ENCODE results near the gene PAM16.
"Not testable (repeated sequence)": the region's sequence is repeated elsewhere in the genome, so short reads cannot be mapped to it uniquely, and the experiment has no call there.

PAM16 gene

DNA sequence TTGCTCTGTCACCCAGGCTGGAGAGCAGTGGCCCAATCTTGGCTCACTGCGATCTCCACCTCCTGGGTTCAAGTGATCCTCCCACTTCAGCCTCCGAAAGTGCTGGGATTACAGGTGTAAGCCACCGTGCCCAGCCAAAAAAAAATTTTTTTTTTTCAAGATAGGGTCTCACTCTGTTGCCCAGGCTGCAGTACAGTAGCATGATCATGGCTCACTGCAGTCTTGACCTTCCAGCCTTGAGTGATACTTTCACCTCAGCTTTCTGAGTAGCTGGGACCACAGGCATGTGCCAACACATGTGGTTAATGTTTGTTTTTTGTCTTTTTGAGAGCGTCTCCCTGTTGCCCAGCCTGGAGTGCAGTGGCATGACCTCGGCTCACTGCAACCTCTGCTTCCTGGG is 1.7 kb upstream of the PAM16 start:
- no peak for DNase-seq

DNA sequence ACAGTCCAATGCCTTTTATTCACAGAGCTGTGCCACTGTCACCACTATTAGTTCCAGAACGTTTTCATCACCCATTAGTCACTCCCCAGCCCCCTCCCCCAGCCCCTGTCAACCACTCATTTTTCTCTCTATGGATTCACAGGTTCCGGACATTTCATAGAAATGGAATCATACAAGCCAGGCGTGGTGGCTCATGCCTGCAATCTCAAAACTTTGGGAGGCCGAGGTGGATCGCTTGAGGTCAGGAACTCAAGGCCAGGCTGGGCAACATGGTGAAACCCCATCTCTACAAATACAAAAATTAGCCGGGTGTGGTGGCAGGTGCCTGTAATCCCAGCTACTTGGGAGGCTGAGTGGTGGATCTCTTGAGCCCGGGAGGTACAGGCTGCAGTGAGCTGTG is 759 bp upstream of the PAM16 start:
- DNase-seq: no peak

DNA sequence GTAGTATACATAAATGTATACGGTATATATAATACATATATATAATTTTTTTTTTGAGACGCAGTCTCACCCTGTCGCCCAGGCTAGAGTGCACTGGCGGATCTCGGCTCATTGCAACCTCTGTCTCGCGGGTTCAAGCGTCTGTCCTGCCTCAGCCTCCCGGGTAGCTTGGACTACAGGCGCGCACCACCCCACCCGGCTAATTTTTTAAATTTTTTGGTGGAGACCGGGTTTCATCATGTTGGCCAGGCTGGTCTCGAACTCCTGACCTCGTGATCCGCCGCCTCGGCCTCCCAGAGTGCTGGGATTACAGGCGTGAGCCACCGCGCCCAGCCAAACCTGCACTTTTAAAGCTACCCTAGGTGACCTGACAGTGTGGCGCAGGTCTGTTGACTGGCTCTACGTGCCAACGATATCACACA is 745 bp downstream of the PAM16 start:
- DNase-seq: no peak

DNA sequence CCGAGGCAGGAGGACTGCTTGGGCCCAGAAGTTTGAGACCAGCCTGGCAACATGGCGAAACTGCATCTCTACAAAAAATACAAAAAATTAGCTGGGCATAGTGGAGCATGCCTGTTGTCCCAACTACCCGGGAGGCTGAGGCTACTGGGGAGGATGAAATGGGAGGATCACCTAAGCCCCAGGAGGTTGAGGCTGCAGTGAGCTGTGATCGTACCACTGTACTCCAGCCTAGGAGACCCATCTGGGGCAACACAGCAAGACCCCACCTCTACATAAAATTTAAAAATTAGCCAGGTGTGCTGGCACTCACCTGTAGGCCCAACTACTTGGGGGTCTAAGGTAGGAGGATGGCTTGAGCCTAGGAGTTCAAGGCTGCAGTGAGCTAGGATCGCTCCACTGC is 1.8 kb downstream of the PAM16 start:
- no peak for DNase-seq

DNA sequence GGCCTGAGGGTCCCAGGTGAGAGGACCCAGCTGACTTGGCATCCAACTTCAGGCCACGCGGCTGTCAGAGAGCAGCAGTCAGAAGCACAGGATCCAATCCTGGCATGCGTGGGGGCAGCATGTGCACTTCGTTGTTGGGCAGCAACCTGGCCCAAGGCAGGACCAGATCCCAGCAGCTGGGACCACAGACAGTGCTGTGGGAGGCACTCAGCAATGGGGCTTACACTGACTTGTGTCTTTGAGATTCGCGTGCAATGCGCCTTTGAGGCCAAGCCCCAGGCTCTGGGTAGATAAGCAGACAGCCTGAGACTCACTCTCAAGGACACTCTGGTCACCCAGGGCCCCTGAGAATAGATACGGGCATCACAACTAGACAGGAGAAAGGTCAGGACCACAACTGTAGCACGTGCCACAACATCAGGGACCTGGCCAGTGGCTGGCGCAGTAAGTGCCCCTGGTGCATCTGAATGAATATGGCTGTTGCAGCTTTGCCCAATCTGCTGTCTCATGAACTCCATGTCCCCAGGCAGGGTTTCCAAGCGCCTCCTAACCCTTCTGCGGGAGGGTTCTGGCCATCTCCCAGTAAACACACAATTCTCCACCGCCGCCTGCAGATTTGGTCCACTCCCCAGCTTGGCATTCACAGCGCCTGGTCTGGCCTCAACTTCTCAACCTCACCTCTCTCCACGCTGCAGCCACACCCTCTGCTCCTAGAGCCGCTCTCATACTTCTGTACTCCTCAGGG is 3.2 kb downstream of the PAM16 start:
- DNase-seq: no peak

DNA sequence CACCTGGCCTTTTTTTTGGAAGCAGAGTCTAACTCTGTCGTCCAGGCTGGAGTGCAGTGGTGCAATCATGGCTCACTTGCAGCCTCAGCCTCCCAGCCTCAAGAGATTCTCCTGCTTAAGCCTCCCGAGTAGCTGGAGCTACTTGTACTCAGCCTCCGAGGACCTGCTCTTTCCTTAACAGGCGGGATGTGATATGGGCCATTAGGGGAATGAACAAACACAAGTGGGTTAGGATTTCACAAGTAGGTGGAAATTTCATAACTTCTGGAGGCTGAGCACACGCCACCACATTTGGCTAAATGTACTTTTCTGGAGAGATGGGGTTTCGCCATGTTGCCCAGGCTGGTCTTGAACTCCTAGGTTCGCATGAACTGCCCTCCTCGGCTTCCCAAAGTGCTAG is 4.1 kb downstream of the PAM16 start:
- no peak for DNase-seq

DNA sequence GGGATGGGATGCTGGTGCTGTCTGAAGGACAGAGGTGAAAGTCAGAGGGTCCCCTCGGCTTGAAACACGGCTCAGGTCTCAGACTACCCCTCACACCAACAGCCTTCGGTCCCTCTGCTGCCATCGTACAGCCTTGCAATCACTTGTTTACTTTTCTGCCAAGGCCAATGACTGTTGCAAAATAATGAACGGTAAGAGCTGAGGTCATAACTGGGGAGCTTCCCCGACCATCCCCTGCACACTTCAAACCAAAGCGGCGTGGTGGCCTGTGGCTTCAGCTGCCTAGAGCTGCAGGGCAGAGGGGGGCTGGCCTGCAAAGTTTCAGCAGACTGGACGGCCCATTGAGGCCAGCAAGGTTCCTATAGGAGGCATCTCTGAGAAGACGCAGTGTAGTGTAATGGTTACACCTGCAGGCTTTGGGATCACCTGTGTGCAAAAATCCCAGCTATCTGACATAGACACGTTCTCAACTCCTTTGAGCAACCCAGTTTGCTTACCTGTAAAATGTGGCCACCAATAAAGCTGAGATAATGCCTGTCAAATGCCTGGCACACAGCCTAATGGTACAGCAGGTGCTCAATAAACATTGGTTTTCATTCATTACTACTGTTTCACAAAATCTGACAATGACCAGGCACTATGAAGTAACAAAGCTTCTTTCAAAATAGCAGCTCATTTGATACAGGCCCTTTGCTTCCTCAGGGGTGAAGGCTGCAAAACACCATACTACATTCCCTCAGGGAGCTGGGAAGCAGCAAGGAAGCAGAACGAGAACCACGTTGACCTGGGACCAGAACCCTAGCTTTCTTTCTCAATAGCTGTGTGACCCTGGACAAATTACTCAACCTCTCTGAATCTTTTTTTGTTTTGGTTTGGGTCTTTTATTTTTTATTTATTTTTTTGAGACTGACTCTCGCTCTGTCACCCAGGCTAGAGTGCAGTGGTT is 5.0 kb downstream of the PAM16 start:
- no peak for DNase-seq

DNA sequence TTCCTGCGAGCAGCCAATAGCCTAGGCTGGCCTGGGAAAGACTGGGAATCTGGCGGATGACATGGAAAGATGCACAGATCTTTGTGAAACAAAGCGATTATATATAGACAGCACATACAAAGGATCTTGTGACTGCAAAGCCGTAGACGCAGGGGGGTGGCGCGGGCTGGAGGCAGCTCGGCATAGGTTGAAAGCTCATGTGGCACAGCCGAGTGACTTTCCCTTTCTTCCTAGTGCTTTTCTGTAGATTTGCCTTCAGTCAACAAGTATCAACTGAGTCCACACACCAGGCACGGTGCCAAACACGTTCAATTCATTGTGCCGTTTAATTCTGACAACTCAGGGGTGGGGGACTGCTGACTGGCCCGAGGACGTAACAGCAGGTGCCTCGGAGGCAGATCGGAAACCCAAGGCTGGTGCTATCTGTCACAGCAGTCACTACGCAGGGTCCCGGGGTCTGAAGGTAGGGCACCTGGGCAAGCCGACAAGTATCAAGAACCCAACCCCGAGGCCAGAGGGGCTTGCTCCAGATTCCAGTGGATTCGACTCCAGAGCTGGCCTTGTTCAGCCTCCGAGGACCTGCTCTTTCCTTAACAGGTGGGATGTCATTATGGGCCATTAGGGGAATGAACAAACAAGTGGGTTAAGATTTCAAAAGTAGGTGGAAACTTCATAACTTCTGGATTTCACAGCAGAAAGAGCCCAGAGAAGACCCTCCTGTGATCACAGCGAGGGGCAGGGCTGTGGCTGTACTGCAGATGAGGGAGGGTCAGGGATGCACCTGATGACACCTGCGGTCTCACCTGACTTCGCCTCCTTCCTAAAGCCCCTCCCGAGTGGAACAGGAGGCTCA is 5.9 kb downstream of the PAM16 start:
- peak in 8 of 14 donors; percentile 14 to 46 (median 38) for DNase-seq

DNA sequence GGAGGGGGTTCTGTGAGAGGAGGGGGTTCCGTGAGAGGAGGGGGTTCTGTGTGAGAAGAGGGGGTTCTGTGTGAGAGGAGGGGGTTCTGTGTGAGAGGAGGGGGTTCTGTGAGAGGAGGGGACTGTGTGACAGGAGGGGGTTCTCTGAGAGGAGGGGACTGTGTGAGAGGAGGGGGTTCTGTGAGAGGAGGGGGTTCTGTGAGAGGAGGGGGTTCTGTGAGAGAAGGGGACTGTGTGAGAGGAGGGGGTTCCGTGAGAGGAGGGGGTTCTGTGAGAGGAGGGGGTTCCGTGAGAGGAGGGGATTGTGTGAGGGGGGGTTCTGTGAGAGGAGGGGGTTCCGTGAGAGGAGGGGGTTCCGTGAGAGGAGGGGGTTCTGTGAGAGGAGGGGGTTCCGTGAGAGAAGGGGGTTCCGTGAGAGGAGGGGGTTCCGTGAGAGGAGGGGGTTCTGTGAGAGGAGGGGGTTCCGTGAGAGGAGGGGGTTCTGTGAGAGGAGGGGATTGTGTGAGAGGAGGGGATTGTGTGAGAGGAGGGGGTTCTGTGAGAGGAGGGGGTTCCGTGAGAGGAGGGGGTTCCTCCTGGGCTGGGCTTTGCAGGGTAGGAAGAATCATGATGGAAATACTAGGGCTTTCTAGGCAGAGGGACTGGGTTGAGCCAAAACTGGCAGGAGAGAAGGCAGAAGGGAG is 6.7 kb downstream of the PAM16 start:
- not testable (repeated sequence) for DNase-seq

DNA sequence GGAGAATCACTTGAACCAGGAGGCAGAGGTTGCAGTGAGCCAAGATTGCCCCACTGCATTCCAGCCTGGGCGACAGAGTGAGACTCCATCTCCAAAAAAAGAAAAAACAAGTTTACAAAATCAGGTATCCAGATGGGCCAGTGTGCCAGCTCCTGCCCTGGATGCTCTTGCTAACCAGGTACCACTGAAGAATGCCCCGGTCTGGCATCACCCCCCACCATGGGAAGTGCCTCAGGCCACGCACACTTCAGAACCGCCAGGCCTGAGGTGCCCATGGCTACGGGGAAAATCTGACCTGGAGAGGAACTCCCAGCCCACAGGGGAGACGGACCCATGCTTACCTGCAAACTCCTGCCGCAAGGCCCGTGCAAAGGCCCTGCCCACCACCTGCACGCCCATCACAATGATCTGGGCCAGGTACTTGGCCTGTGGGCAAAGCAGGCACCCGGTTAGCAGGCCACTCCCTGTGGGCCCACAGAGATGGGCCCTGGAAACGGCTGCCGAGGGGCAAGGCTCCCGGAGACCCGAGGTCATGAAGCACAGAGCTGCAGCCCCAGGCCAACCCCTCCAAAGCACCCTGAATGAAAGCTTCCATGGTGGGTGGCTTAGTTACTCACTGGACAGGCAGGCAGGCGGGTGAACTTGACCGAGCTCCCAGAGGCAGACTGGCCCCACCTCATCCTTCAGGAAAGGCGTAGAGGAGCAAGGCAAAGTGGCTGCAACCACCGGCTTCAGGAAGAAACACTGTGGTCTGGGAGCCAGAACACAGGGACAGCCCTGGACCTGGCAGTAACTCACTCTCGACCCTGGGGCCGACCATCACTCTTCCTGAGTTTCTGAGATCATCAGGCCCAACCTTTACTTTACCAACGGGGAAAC is 8.0 kb downstream of the PAM16 start:
- no peak for DNase-seq

DNA sequence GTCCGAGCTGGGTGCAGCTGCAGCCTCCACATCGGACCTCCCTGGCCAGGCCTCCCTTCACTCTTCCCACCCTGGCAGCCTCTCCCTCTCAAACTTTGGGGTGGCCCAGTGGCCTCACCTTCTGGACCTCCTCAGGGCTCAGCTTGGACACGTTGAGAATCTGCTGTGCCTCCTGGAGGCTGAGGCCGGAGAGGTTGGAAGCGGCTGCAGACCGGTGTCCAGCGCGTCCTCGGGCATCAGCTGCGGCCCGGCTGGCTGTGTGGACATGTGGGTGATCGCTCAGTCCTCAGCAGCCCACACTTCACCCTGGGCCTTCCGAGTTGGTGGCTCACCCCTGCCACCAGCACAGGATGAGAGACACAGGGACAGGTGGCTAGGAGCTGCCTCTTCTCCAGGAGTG is 9.9 kb downstream of the PAM16 start:
- DNase-seq: no peak

DNA sequence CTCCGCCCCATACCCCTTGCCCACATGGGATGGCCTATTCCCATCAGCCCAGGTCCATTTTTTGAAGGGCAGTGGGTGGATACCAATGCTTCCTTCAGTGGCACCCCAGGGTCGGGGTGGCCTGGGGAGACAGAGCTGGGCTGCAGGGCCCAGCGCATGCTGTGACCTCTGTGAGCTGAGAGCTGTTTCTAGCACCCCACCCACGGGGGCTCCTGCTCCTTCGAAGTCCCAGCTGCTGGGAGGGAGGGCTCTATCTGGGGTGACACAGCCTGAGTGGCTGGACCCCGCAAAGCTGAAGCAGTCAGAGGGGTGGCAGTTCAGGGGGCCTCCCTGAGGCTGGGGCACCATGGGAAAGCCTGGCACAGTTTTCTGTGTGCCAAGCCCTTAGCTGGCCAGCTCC is 10.7 kb downstream of the PAM16 start:
- DNase-seq: no peak

DNA sequence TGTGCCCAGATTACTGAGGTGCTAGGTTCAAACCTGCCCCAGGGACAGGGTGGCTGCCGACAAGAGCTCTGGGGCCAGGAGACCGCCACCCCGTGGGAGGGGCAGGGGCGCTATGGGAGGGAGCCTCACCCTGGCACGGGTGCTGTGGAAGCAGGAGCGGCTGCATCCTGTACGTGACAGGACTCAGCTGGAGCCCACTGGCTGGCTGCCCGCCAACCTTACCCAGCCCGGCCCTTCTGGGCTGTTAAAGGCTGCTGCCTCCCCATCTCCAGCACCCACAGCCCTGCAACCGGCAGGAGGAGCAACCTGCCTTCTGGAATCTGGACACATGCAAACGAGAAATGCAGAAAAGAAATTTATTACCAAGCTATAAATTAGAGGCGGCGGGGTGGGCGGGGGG is 11.2 kb downstream of the PAM16 start:
- no peak for DNase-seq

DNA sequence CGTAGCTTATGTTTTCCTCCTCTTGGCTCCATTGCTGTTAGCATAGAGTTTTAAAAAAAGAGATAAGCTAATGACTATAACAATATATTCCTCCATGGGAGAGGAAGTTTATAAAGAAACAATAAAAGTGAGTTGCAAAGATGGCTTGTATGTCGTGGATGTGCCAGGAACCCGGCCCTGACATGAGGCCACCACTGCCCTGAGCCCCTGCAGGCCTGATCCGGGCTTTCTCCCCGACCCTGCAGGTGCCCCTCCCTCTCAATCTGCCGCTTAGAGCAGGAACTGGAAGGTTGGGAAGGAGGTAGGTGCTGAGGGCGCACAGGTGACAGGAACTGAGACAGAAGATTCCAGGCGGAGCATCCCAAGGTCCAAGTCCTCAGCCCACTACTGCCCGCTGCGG is 11.7 kb downstream of the PAM16 start:
- no peak for DNase-seq

DNA sequence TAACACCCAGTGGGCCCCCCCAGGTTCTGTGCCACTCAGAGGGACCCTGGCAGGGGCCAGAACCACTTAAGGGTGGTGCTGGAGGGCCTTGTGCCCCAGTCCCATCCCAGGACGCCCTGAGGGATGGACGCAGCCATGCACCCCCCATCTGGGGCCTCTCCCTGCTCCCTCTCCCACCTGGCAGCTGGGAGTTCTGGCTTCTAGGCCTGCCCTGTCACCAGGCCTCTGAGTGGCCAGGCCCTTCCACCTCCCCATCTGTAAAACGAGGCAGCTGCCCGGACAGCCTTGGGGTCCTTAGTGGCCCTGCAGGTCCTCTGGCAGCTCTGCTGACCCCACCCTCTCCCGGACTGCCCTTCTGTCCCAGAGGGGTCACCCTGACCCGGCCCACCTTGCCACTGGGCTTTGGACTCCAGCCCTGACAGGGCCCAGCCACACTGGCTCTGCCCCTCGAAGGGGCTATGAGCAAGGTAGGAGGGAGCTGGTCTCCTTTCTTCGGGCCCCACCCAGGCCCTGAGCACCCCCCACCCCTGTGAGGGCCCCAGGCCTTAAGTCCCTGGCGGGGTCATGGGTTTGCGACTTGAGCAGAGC is 12.3 kb downstream of the PAM16 start:
- DNase-seq: no peak

DNA sequence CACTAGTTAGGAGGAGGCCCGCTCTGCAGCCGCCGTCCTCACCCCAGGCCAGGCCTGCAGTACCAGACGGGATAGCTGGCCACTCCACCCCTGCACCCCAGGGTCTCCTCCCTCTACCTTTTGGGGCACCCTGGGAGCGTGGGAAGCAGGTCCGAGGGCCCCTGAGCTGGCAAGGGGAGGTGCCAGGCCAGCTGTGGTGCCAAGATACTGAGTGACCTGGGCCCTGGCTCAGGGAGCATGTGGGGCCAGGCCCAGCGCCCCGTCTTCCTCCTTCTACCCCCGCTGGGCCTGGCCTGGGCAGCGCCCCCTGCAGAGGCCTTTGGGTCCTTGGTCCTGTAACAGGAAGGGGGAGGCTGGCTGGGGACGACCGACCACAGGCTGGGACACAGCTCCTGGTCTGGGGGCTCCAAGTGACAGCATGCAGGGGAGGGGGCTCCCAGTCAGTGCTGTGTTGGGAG is 13.0 kb downstream of the PAM16 start:
- DNase-seq: no peak

DNA sequence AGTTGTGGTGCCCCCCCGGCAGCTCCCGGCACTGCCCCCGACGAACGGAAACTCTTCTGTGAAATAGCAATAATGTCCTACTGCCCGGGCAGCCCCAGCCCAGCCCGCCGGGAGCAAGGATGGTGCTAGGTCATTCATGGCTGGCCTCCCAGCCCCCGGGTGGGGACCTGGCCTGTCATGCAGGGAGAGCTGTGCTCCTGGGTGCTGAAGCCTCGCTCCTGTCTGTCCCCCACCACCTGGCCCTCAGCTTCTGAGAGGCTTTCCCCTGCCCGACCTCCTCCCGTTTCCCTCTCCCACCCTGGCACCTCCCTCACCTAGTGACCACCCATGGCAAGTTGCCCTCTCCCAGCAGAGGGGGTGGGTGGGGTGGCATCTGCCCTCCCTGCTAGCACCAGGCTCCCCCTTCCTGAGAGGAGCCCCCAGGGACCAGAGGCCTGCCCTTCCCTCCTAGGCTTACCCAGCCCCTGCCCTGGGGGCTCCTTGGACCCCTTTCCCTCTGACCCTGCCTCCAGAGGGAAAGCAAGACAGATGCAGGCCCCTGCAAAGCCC is 13.5 kb downstream of the PAM16 start:
- DNase-seq: no peak

DNA sequence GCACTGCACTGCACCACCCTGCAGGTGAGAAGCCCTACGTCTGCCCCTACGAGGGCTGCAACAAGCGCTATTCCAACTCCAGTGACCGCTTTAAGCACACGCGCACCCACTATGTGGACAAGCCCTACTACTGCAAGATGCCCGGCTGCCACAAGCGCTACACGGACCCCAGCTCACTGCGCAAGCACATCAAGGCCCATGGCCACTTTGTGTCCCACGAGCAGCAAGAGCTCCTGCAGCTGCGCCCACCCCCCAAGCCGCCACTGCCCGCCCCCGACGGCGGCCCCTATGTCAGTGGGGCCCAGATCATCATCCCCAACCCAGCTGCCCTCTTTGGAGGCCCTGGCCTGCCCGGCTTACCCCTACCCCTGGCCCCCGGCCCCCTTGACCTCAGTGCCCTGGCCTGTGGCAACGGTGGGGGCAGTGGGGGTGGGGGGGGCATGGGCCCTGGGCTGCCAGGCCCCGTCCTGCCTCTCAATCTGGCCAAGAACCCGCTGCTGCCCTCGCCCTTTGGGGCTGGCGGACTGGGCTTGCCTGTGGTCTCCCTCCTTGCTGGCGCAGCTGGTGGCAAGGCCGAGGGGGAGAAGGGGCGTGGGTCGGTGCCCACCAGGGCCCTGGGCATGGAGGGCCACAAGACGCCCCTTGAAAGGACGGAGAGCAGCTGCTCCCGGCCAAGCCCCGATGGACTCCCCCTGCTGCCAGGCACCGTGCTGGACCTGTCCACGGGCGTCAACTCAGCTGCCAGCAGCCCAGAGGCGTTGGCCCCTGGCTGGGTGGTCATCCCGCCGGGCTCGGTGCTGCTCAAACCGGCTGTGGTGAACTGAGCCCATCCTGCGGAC is 14.2 kb downstream of the PAM16 start:
- no peak for DNase-seq

DNA sequence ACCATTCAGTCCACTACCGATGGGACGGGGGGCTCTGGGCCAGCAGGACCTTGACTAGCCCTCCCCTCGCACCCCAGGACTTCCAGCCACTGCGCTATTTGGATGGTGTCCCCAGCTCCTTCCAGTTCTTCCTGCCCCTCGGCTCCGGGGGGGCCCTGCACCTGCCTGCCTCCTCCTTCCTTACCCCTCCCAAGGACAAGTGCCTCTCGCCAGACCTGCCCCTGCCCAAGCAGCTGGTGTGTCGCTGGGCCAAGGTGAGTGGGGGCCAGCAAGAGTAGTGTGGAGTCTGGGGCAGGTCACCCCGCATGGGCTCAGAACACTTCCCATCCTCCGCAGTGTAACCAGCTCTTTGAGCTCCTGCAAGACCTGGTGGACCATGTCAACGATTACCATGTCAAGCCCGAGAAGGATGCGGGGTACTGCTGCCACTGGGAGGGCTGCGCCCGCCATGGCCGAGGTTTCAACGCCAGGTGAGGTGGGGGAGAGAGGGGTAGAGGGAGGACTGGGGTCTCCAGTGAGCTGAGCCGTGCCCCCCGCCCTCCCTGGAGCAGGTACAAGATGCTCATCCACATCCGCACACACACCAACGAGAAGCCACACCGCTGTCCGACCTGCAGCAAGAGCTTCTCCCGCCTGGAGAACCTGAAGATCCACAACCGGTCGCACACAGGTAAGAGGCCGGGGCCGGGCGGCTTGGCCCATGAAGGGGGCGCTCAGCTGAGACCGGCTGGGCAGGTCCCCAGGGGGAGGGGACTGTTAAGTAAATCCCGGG is 16.2 kb downstream of the PAM16 start:
- no peak for DNase-seq

Measured in C1 segment of cervical spinal cord (tissue), 14 donors.